ENCODE measurements around the gene ZNF571.

The ZNF571 gene

GRCh38 chr19:37594304-37594981 is at the start of gene ZNF571, which contains the start of gene ZNF540:
Gene ZNF571, minus strand, starts transcription at chr19:37594792. Its CDS starts 8,116 bp downstream, at chr19:37586676.
Gene ZNF540, plus strand, starts transcription at chr19:37594876. Its CDS starts 3,572 bp downstream, at chr19:37598448.
- DNase-seq, result peak; percentile 82

DNA sequence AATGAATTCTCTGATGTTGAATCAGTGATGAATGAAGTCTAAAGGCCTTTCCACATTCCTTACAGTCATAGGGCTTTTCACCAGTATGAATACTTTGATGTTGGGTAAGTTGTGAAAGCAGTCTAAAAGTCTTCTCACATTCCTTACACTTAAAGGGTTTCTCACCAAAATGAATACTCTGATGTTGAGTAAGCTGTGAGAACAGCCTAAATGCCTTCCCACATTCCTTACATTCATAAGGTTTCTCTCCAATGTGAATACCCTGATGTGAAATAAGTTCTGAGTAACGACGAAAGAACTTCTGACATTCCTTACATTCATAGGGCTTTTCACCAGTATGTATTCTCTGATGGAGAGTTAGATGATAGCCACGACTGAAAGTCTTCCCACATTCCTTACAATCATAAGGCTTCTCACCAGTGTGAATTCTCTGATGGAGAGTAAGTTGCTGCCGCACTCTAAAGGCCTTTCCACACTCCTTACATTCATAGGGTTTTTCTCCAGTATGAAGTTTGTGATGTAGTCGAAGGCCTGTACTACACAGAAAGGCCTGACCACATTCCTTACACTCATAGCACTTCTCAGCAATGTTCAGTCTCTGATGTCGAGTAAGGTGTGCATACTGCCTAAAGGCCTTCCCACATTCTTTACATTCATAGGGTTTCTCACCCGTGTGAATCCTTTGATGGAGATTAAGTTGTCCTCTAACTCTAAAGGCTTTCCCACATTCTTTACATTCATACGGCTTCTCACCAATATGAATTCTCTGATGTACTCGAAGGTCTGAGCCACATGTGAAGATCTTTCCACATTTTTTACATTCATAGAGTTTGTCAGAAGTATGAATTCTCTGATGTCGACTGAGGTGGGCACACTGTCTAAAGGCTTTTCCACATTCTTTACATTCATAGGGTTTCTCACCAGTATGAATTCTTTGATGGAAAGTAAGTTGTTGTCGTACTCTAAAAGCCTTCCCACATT is 40.8 kb upstream of the ZNF571 start:
- no peak for DNase-seq

DNA sequence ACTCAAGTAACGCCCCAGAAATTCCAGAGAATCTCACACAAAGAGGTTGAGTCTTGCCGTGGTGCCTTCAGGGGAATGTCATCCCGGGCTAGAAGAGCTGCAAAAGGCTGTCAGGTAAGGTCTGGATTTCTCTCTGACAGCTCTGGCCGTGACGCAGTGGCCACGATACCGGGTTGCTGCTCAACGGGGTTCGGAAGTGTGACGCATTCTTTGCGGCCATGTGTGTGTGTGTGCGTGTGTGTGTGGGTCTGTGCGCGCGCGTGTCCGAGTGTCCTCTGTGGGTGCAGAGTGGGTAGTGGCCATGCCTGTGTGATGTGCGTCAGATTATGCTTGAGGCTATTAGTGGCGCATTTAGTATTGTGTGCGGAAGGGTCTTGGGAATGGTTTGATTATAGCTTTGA is 390 bp upstream of the ZNF571 start:
- no peak for DNase-seq

DNA sequence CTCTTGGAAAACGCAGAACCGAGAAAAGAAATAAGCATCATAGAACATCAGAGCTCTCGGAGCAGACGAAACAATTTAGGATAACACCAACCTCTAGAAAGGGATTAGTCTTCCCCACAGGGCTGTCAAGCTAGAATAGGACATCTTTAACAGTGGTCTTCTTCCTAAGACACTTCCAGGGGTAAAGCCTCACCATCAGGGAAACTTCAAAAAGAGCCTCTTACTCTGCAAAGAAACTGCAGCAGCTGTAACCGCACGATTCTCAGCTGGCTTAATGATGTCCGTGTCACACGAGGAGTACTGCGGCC is 642 bp downstream of the ZNF571 start:
- no peak for DNase-seq

DNA sequence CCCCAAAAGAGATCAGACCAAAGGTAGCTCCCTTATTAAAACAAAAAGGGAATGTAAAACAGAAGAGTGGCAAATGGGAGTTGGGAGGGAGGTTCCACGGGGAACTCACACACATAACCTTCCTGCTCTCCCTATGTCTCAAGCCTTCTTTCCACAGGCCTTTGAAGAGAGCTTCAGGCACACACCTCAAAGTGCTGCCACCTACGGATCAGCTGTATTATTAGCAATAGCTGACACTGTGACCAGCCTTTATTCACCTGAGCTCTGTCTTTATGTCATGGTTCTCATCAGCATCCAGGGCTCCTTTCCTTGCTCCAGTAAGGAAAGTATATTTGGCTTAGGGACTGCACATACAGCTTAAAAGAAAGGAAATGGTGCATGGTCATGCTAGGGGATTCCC is 11.3 kb downstream of the ZNF571 start:
- DNase-seq, result no peak

- DNase-seq, result no peak
Measured at GRCh38 chr19:37572203-37572602, 22.4 kb downstream of the ZNF571 start.

DNA sequence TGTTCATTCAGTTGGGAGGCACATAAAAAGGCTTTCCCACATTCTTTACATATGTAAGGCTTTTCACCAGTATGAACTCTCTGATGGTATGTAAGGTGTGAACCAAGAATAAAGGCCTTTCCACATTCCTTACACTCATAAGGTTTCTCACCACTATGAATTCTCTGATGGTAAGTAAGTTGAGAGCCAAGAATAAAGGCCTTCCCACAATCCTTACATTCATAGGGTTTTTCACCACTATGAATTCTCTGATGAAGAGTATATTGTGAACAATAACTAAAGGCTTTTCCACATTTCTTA is 29.3 kb downstream of the ZNF571 start:
- DNase-seq, result no peak

DNA sequence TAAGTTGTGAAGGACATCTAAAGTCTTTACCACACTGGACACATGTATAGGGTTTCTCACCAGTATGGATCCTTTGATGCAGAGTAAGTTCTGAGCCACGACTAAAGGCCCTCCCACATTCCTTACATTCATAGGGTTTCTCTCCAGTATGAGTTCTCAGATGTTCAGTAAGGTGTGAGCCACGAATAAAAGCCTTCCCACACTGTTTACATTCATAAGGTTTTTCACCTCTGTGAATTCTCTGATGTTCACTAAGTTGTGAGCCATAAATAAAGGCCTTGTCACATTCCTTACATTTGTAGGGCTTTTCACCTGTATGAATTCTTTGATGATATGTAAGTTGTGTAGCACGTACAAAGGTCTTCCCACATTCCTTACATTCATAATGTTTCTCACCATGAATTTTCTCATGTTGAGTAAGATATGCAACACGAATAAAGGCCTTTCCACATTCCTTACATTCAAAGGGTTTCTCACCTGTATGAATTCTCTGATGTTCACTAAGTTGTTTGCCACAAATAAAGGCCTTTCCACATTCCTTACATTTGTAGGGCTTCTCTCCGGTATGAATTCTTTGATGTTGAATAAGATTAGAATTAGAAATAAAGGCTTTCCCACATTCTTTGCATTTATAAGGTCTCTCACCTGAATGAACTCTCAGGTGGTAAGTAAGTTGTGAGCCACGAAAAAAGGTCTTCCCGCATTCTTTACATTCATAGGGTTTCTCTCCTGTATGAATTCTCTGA is 29.8 kb downstream of the ZNF571 start:
- DNase-seq, result no peak

DNA sequence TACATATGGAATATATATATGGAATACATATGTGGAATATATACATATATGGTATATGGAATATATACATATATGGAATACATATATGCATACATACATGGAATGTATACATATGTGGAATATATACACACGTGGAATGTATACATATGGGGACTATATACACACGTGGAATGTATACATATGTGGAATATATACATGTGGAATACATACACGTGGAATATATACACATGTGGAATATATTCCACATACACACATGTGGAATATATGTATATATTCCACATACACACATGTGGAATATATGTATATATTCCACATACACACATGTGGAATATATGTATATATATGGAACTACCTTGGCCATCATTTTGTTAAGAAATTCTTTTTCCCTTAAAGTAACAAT is 31.1 kb downstream of the ZNF571 start:
- DNase-seq, result no peak

DNA sequence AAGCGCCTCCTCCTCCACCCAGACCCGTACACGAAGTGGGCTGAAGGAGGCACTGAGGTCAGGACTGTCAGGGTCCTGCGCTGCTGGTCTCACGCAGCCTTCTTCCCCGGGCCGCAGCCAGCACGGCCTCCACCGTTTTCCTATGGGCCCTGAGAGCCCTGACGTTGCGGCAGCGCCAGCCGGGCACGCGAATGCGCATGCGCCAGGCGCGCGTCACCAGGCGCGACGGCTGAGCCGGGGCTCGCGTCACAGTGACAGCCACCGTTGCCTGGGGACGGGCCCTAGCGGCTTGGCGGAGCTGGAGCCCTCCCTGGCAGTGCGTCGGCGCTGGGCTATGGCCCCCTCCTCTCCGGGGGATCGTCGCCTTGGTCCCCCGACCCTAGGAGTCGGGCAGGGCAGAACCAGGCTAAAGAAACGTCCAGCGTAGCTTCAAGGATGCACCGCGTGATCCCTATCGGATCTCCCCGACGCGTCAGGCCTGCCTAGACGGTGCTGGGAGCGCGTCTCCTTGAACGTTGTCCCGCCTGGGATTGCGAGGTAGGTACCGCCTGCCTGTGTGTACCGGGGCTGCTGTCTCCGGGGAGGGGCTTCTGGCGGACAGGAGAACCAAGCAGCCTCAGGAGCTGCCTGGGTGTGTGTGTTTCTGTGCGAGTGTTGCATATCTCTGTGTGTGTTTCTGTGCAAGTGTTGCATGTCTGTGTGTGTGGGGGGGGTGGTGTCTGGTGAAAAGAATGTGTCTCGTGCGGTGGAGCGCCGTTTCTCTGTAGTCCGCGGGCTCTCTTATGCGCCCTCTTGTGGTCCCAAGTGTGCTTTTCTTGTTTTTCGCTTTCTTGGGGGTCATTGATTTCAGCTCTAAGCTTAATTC is 43.2 kb downstream of the ZNF571 start:
- no peak for DNase-seq

- DNase-seq, result no peak
Measured at GRCh38 chr19:37537391-37537947, 57.1 kb downstream of the ZNF571 start.

- DNase-seq, result no peak
Measured at GRCh38 chr19:37519890-37520289, 74.7 kb downstream of the ZNF571 start.
